Measurements from ENCODE around the gene LAMTOR2.

LAMTOR2 gene

DNA sequence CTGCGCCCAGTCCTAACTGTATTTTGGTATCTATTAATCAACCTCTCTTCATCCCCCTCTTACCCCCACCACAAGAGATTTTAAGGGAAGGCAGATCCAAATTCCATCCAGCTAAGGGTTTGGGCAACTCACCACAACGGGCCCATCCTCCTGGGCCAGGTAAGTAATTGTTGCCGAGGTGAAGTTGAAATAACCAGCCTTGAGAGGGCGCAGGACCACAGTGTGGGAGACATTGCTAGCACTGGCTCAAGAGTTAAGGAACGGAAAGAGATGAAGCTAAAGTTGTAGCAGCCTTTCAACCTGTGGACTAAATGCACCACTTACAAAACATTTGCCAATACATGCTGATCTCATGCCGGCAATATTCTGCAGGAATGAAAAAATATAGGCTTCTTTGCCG, 39.8 kb upstream of the LAMTOR2 start:
- ChIA-PET CTCF (no interaction called here), POLR2A (no interaction called here)
- H3K4me3 ChIP-seq (ENCODE audit: low read depth, low read length): no peak overlapping the region
- TF ChIP-seq CTCF (IDR thresholded peaks at IDR 0.05; ENCODE audit: insufficient read depth, low read length, missing control alignments): no peak
- DNase-seq (ENCODE audit: low read depth, low spot score): no peak

- no peak for TF ChIP-seq CTCF (IDR thresholded peaks at IDR 0.05; ENCODE audit: insufficient read depth, low read length, missing control alignments)
- POLR2A ChIA-PET: no interaction called here
- no peak for DNase-seq (ENCODE audit: low read depth, low spot score)
- CTCF ChIA-PET: interaction anchor here (0.9 to 1.7 kb wide), 6 partner anchors 9 to 47 kb away, joined by 3 to 6 read pairs (median 4); no protein-coding TSS in a partner anchor
- H3K4me3 ChIP-seq (ENCODE audit: low read depth, low read length): peak overlapping the region; percentile 92
Measured at GRCh38 chr1:156019946-156020292, 34.7 kb upstream of the LAMTOR2 start.

- no peak for TF ChIP-seq CTCF (IDR thresholded peaks at IDR 0.05; ENCODE audit: insufficient read depth, low read length, missing control alignments)
- DNase-seq (ENCODE audit: low read depth, low spot score): peak; percentile 47
- POLR2A ChIA-PET: no interaction called here
Measured at GRCh38 chr1:156020293-156021092, 34.1 kb upstream of the LAMTOR2 start, which contains the start of gene SSR2. TSS of gene SSR2 (minus strand) at chr1:156020951. CDS start at chr1:156020167, 784 bp downstream.

GRCh38 chr1:156021093-156021428, 33.5 kb upstream of the LAMTOR2 start:
- peak overlapping the region; percentile 92 for H3K4me3 ChIP-seq (ENCODE audit: low read depth, low read length)
- ChIA-PET CTCF (interaction anchor here (0.8 to 1.7 kb wide), 5 partner anchors 28 to 117 kb away, joined by 3 to 5 read pairs (median 3); no protein-coding TSS in a partner anchor), POLR2A (no interaction called here)
- TF ChIP-seq CTCF (IDR thresholded peaks at IDR 0.05; ENCODE audit: insufficient read depth, low read length, missing control alignments): no peak
- no peak for DNase-seq (ENCODE audit: low read depth, low spot score)

More at GRCh38 chr1:156020293-156021092, 34.1 kb upstream of the LAMTOR2 start, which contains the start of gene SSR2:
- CTCF ChIA-PET: interaction anchor here (0.8 to 1.7 kb wide), 9 partner anchors 10 to 116 kb away, joined by 3 to 6 read pairs (median 3); no protein-coding TSS in a partner anchor
- H3K4me3 ChIP-seq (ENCODE audit: low read depth, low read length): peak within 1 kb of the TSS; percentile 92

- ChIA-PET POLR2A (no interaction called here), CTCF (interaction anchor here (0.7 kb wide), 1 partner anchor 32 kb away, joined by 3 read pairs; no protein-coding TSS in a partner anchor)
- no peak for DNase-seq (ENCODE audit: low read depth, low spot score)
Measured at GRCh38 chr1:156021954-156022353, 32.6 kb upstream of the LAMTOR2 start.

More at GRCh38 chr1:156021954-156022353, 32.6 kb upstream of the LAMTOR2 start:
- no peak for TF ChIP-seq CTCF (IDR thresholded peaks at IDR 0.05; ENCODE audit: insufficient read depth, low read length, missing control alignments)
- no peak overlapping the region for H3K4me3 ChIP-seq (ENCODE audit: low read depth, low read length)

Measured in AG04449 (cell line).